T-helper 2 cell treated with Interferon-gamma antibody and Interleukin-4, amounts not matched to agents 5 μg/mL and 100 μg/mL, for 36 hours (primary cell): ENCODE measurements around the gene FAM219A.
A peak's percentile ranks its signal among the peaks of the same experiment; 100 is the strongest.

ENCODE experiments used
- DNase-seq: peaks from one replicate; pipeline ENCODE4 v3.0.0; 2021; ENCODE audit warnings: low spot score
- H3K27ac Mint-ChIP-seq: one replicate; pipeline ENCODE4 v1.8.0; 2021; ENCODE audit warnings: mild to moderate bottlenecking, mixed read lengths
- H3K27me3 Mint-ChIP-seq: one replicate; pipeline ENCODE4 v1.8.0; 2021; ENCODE audit warnings: low read depth, mixed read lengths
- H3K36me3 Mint-ChIP-seq: one replicate; pipeline ENCODE4 v1.8.0; 2021; ENCODE audit warnings: low read depth, mixed read lengths
- H3K4me1 Mint-ChIP-seq: one replicate; pipeline ENCODE4 v1.8.0; 2021; ENCODE audit warnings: low read depth, mixed read lengths
- H3K4me3 Mint-ChIP-seq: one replicate; pipeline ENCODE4 v1.8.0; 2022; ENCODE audit warnings: mild to moderate bottlenecking, moderate library complexity, mixed read lengths
- H3K9me3 Mint-ChIP-seq: one replicate; pipeline ENCODE4 v1.8.0; 2021; ENCODE audit warnings: mixed read lengths

Gene FAM219A

DNA sequence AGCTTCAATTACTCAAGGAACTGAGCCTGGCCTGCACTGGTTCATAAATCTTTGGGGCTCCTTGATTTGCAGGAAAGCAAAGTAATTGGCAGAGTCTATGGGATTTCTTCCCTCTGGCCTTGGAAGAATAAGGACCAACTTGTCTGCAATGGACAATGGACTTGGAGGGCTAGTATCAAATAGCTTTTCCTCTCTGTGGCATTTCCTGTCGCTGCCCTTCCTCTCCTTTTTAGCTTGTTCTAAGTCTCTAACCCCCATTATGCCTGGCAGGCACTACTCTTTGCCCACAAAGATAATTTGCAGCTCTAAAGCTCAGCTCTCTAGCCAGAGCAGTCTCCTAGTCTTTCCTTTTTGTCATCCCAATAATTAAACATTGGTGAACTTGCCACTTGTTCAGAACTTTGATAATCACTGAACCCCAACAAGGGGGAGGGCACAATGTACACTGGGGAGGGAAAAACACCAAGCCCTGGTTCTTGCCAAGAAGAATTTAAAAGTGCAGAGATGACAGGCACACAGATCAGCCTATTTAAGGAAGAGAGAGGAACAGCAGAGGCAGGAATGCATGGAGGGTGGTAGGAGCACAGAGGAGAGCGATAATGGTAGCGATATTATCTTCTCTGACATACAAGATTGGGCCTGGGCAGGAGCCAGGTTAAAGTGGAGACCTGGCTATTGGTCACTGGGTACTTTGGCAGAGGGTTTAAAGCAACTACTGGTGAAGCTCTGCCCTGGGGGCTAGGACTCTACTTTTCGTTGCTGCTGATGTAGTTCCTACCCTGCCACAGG, 38.5 kb downstream of the FAM219A start:
- Mint-ChIP-seq H3K27me3 (no peaks in the 10 kb centered on the region), H3K4me1 (no peaks in the 10 kb centered on the region), H3K36me3 (no peaks in the 10 kb centered on the region), H3K4me3 (no peak overlapping the region), H3K27ac (no peak overlapping the region), H3K9me3 (no peaks in the 10 kb centered on the region)
- no peak for DNase-seq

GRCh38 chr9:34417734-34418133, 40.6 kb downstream of the FAM219A start:
- Mint-ChIP-seq H3K27me3 (no peaks in the 10 kb centered on the region), H3K27ac (no peak overlapping the region), H3K36me3 (no peaks in the 10 kb centered on the region), H3K4me1 (no peaks in the 10 kb centered on the region), H3K9me3 (no peaks in the 10 kb centered on the region), H3K4me3 (no peak overlapping the region)
- DNase-seq = no peak

DNA sequence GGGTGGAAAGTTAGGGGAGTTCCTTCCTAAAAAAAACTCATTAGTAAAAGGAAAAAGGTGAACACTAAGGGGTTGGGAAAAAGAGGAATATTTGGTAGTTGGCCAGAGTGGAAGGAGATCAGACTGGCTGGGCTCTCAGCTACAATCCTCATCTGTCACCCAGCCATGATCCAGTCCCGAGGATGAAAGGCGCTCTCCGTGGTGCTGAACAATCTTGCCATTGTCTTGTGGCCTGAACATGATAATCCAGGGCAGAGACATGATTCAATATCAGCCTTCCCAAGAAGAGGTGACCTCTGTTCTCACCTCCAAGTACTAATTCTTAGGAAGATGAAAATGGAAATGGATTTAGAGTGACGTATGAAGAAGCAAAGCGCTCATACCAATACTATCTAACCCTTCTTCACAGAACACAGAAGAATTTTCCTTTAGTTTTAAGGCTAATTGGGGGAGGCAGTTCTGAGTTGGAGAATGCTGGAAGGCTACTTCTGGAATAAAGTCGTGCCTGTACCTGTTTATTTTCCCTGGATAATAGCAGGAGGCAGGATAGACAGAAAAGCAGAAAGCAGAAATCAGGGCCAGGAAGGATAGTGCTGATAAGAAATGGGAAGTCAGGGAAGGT, 45.0 kb downstream of the FAM219A start:
- Mint-ChIP-seq H3K36me3 (no peaks in the 10 kb centered on the region), H3K27ac (no peak overlapping the region), H3K27me3 (no peaks in the 10 kb centered on the region), H3K4me3 (no peak overlapping the region), H3K9me3 (no peaks in the 10 kb centered on the region), H3K4me1 (no peaks in the 10 kb centered on the region)
- peak; percentile 17 for DNase-seq

- Mint-ChIP-seq H3K36me3 (no peaks in the 10 kb centered on the region), H3K9me3 (no peaks in the 10 kb centered on the region), H3K4me1 (no peaks in the 10 kb centered on the region), H3K4me3 (no peak overlapping the region), H3K27ac (no peak overlapping the region), H3K27me3 (no peaks in the 10 kb centered on the region)
- DNase-seq = no peak
Measured at GRCh38 chr9:34412336-34412735, 46.0 kb downstream of the FAM219A start.

DNA sequence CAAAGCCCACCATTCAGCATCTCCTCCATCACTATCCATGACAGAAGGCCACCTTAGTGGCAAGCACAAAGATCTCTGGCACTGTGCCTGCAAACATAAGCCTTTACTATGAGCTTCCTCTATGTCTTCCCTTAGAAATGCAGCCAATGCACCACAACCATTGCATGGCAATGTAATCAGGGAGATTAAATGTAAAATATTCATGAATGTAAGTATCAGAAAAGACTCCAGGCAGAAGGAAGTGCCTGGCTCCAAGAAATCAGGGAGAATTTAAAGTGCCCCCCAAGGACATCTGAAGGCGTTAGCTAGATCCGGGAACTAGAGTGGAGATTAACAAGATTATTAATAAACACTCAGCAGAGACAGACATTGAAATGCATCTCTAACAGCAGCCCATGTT, 49.2 kb downstream of the FAM219A start:
- Mint-ChIP-seq H3K27ac (no peak overlapping the region), H3K27me3 (no peaks in the 10 kb centered on the region), H3K4me1 (no peaks in the 10 kb centered on the region)

DNA sequence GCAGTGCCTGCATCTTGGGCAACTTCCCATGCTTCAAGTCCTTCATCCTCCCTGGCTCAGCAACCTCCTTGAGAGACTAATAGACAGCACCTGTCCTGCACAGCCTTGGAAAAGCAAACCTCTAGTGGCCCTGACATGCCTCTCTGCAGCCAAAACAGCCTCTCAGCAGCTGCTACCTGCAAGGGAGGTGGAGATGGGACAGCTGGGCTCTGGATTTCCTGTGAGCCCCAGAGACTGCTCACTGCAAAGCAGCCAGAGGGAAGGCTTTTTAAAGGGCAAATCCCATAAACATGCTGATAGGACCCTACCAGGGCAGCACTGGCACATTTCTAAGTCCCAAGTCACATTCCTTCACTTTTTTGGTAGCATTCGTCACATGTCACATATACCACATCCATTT, 50.2 kb downstream of the FAM219A start:
- no peaks in the 10 kb centered on the region for H3K4me1 Mint-ChIP-seq
- no peaks in the 10 kb centered on the region for H3K36me3 Mint-ChIP-seq
- no peak overlapping the region for H3K4me3 Mint-ChIP-seq
- DNase-seq = no peak
- H3K27me3 Mint-ChIP-seq = no peaks in the 10 kb centered on the region
- H3K9me3 Mint-ChIP-seq = no peaks in the 10 kb centered on the region
- H3K27ac Mint-ChIP-seq = no peak overlapping the region

More for the DNA sequence above, 49.2 kb downstream of the FAM219A start:
- DNase-seq = no peak
- no peaks in the 10 kb centered on the region for H3K9me3 Mint-ChIP-seq
- no peak overlapping the region for H3K4me3 Mint-ChIP-seq
- H3K36me3 Mint-ChIP-seq = no peaks in the 10 kb centered on the region

DNA sequence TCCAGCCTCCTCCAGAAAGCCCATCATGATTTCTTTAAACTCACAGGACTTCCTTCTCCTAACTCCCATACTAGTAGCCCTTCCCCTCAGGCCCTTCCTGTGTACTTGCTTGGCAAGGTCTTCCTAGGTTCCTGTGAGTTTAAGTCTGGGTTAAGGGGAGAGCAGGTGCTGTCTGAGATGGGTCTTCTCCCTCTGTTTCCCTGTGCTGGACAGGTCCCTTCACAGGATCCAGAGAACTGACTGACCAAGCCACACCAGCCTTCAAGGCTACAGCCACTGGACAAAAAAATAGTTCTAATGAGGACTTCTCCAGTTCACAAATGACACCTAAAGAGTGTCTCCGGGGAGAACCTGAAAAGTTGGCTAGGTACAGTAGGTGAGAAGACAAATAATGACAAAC, 52.2 kb downstream of the FAM219A start:
- Mint-ChIP-seq H3K9me3 (no peaks in the 10 kb centered on the region), H3K4me3 (no peak overlapping the region), H3K36me3 (no peaks in the 10 kb centered on the region), H3K27me3 (no peaks in the 10 kb centered on the region), H3K4me1 (no peaks in the 10 kb centered on the region), H3K27ac (no peak overlapping the region)
- no peak for DNase-seq

DNA sequence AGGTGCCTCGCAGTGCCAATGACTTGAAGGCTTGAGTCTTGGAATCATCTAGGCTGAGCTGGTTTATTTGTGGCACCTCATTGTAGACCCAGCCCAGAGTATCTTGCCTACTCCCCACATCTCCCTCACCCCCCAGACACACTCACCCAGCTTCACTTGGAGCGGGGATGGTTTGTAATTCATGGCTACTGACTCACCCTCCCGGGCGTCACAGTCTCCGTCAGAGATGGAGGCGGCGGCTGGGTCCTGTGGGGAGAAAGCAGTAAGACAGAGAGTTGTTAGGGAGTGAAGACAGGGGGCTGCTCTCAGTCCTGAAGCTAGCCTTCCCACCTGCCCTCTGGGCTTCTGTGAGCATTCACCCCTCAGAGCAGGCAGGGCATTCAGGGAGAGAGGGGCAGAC, 52.7 kb downstream of the FAM219A start:
- no peaks in the 10 kb centered on the region for H3K27me3 Mint-ChIP-seq
- H3K4me3 Mint-ChIP-seq = no peak overlapping the region
- H3K36me3 Mint-ChIP-seq = no peaks in the 10 kb centered on the region
- no peak for DNase-seq
- no peaks in the 10 kb centered on the region for H3K9me3 Mint-ChIP-seq
- H3K27ac Mint-ChIP-seq = no peak overlapping the region
- H3K4me1 Mint-ChIP-seq = no peaks in the 10 kb centered on the region

DNA sequence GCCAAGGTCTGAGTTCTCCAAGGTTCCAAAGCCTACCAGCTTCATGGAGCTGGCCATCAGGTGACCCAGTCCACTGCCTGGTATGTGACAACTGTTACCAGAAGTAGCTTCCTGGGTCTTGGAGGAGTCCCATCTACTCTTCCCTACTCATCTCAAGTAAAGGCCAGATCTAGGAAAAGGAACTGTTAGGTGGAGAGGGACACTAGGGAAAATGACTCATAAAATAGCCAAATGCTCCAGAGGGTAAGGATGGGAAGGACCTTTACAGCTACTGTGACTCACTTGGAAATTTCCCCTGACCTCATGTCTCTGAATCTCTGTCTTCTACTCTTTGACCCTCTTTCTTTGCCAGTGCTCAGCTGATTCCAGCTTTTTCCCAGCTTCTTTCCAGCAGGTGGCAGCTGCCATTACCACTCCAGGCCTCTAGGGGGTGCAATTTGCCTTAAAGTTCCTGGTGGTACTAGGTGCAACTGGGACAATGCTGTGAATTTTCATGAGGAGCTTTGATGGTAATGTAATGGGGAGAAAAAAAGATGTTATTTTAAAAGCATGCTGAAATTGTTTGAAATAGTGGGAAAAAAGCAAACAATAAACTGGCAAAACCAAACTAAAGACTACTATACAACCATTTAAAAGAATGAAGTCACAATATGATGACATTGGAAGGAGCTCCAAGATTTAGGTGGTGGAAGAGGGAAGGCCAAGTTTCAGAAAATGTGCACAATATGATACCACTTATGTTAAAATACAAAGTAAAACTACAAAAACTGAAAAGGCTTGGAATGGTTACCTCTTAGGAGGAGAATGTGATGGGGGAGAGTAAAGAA, 54.6 kb downstream of the FAM219A start:
- Mint-ChIP-seq H3K27ac (no peak overlapping the region), H3K9me3 (no peaks in the 10 kb centered on the region), H3K4me1 (no peaks in the 10 kb centered on the region), H3K27me3 (no peaks in the 10 kb centered on the region), H3K36me3 (no peaks in the 10 kb centered on the region), H3K4me3 (no peak overlapping the region)
- DNase-seq = peak; percentile 30

GRCh38 chr9:34400686-34401602, 57.4 kb downstream of the FAM219A start:
- no peak for DNase-seq
- no peaks in the 10 kb centered on the region for H3K27me3 Mint-ChIP-seq
- no peak overlapping the region for H3K27ac Mint-ChIP-seq
- H3K9me3 Mint-ChIP-seq = no peaks in the 10 kb centered on the region
- no peaks in the 10 kb centered on the region for H3K36me3 Mint-ChIP-seq
- no peaks in the 10 kb centered on the region for H3K4me1 Mint-ChIP-seq
- no peak overlapping the region for H3K4me3 Mint-ChIP-seq

GRCh38 chr9:34400275-34400674, 58.1 kb downstream of the FAM219A start:
- H3K27me3 Mint-ChIP-seq = no peaks in the 10 kb centered on the region
- no peaks in the 10 kb centered on the region for H3K36me3 Mint-ChIP-seq
- H3K4me3 Mint-ChIP-seq = no peak overlapping the region
- no peaks in the 10 kb centered on the region for H3K4me1 Mint-ChIP-seq
- DNase-seq = no peak
- H3K27ac Mint-ChIP-seq = no peak overlapping the region
- H3K9me3 Mint-ChIP-seq = no peaks in the 10 kb centered on the region

DNA sequence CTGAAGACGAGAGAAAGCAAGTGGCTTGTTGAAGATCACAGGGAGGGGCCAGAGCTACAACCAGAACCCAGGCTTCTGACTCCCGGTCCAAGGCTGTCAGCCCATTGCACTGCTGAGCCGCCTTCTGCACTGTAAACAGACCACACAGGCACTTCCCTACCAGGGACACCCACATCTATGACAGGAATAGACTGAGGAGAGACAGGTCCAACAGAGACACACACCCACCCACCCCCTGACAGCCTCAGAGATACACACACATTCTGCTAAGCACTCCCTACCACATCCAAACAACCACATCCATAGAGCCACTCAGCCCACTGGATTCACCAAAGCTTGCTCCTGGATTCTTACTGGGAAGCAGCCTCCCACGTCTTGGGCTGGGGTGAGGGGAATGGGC, 58.6 kb downstream of the FAM219A start:
- no peaks in the 10 kb centered on the region for H3K4me1 Mint-ChIP-seq
- H3K4me3 Mint-ChIP-seq = no peak overlapping the region
- no peaks in the 10 kb centered on the region for H3K27me3 Mint-ChIP-seq
- no peak overlapping the region for H3K27ac Mint-ChIP-seq
- no peak for DNase-seq
- no peaks in the 10 kb centered on the region for H3K9me3 Mint-ChIP-seq
- no peaks in the 10 kb centered on the region for H3K36me3 Mint-ChIP-seq

GRCh38 chr9:34398875-34399274, 59.5 kb downstream of the FAM219A start:
- Mint-ChIP-seq H3K36me3 (no peaks in the 10 kb centered on the region), H3K27ac (no peak overlapping the region), H3K4me3 (no peak overlapping the region), H3K27me3 (no peaks in the 10 kb centered on the region), H3K4me1 (no peaks in the 10 kb centered on the region), H3K9me3 (no peaks in the 10 kb centered on the region)
- no peak for DNase-seq
